GM21717 (cell line): ENCODE measurements around the gene PITPNC1.

ENCODE experiments used
- ATAC-seq: cut with Tn5 transposase; IDR thresholded peaks from one replicate; pipeline ENCODE4 v1.9.1; 2021; ENCODE audit warnings: mild to moderate bottlenecking, moderate library complexity; ENCODE audit not compliant: unreplicated experiment

The PITPNC1 gene

DNA sequence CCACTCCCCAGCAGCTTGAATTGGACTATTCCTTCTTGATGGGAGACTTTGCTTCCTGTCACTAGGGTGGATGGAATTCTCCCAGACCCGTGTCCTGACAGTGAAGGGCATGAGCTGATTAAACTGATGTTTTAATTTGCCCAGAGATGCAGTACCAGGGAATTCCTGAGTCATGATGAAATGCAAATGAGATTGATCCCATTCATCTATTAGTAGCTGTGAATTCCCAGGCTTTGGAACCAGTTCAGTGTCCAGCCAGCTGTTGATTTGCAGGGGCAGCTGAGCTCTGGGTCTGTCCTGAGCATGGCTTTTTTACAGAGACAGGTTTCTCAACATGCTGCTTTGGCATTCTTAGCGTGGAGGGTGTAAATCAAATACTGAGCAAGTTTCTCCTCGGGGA, 157.9 kb downstream of the PITPNC1 start:
- no peak for ATAC-seq

DNA sequence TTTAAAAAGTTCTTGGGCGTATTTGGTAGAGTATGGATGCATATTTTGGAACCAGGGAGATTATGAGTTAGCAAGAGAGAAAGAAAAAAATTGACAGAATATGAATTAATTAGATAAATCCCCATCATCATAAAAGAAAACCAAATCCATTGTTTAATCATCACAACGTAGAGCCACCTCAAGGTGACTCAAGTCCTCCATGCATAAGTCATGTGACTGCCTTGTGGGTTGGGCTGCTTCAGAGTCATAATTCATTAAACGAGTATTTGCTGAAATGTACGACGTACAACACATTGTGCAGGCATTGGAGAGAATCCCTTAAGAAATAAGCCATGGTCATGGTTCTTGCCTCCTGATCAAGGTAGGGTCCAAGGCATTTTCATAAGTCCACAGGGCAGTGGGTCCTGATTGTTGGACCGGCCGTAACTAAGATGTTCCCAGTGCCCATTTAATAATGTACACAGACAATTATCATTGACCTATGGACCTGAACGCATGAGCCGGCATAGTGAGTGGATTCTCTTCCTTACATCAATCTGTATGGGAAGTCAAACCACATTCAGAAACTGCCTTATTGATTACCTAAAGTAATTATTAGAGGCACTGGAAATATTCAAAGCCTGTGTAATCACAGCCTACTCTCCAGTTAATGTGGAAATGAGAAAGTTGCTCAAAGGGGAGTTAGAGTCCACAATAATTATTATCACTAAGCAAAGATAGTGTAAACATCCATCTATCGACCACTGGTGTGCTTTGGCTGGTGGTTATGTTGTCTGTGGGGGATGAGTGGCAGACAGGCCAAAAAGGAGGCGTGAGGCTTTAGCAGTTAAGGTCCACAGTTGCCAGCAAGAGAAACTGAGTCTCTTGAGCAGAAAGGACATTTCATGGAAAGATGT, 165.4 kb downstream of the PITPNC1 start:
- no peak for ATAC-seq

DNA sequence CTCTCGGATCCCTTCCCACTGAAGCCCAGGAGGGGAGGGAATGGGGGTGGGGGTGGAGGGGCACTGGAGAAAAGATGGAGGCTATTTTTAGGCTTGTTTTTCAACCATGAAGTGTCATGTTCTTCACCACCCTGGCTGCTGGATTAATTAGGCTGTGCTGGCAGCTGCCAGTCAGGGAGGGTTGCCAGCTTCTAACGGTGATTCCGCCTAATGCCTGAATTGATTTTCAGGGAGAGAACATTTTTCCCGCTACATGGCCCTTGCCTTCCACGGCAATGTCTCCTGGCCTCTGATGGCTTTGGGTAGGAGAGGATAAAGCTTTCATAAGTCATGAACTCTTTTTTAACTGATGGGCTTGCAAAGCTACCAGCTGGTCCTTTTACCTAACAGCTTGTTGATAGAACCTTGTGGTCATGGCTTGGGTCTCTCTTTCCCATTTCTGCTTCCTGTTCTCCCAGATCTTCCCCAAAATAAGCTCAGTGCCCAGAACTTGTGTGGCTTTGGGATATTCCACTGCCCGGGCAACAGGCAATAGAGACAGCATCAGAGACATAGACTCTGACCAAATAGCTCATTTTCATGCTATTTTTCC, 167.4 kb downstream of the PITPNC1 start:
- ATAC-seq: no peak

DNA sequence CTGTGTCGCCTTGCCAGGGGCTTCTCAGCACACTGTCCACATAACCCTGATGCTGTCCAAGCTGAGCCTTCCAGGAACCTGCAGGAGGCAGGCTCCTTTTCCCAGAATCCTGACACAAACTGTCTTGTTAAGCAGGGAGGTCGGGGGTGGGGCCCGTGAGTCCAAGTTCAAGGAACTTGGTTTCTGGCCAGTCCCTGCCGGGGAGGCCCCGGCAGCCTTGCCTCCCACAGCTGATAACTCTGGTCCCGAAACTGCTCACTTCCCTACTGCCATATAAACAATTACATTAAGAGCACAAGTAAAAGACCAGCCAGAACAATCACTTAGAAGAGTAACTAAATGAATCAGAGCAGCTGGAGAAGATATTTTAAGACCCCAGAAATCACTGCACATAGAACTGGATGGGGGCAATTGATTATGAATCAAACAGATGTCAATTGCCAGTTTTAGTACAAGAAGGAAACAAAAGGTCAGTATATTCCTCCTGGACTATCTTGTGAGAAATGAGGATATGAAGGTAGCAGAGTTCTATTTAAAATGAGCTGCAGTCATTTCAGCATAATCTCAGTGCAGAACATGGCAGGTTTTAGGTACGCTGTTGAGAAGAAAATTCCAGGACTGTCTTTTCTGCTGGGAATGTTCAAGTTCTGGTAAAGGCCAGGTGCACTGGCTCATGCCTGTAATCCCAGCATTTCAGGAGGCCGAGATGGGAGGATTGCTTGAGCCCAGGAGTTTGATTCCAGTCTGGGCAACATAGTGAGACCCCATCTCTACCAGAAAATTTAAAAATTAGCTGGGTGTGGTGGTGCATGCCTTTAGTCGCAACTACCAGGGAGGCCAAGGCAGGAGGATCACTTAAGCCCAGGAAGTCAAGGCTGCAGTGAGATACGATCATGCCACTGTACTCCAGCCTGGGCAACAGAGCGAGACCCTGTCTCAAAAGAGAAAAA, 169.8 kb downstream of the PITPNC1 start:
- peak; percentile 93 for ATAC-seq

DNA sequence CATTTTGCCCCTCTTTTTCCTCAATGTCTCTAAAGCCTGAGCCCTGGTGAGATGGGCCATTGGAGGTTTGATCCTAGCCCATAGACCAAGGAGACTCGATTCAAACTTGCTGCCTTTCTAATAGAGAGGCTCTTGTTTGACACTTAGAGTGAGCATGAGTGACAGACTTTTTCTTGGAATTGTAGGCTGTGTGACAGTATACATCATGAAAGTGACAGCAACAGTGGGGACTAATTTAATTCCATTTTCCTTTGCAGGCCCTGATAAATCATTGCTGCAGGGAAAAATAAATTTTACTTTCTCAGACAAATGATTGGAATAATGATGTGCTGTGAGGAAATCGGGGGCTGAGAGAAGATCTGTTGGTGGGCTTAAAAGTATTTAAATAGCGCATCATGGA, 171.6 kb downstream of the PITPNC1 start:
- ATAC-seq: no peak

DNA sequence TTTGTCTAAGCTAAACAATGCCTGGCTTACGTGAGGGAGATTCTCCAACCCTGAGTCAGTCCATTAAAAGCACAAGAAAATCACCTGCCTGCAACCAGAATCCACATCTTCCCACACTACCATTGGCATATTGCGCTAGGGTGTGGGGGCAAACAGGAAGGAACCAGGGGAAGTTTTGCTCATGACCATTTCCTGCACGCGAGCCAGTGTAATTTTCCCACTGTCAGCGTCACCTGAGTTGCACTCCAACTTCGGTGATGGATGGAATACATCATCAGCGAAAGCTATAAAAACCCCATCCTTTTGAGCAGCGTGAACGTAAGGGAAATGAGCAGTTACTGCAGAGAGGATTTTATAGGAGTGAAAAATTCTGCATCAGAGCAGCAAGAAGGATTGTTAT, 172.7 kb downstream of the PITPNC1 start:
- ATAC-seq: no peak

DNA sequence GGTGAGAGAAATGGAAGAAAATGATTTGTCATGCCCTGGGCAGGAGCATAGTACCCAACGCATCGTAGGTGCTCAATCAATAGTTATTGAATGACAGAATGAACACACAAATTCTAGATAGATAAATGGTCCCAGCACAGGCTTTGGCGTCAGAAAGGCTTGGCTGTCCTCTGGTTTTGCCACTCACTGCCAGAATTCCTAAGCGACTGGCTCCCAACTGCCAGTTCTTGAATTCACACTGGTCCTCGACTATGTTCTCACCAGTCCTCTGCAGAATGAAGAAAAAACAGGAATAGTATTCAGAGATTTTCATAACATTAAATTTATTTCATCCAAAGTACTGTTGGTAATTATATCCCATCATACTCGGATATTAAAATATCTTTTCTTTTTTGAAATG, 177.6 kb downstream of the PITPNC1 start:
- no peak for ATAC-seq

DNA sequence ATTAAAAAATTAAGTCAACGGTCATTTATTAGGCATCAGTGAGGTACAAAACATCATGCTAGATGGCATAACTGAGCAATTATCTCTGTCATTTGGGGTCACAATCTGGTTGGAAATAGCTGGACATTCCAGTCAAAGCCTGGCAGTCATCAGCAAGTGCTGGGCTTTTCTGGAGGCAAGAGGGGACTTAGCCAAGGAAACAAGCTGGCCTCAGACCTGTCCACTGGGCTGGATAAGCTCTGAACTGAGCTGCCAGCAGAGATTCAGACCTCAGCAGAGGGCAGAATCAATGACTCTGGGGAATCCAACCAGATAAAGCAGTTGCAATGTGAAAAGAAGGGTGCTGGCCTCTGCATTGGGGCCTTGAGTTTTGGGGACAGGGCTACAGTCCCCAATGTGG, 178.8 kb downstream of the PITPNC1 start:
- no peak for ATAC-seq

DNA sequence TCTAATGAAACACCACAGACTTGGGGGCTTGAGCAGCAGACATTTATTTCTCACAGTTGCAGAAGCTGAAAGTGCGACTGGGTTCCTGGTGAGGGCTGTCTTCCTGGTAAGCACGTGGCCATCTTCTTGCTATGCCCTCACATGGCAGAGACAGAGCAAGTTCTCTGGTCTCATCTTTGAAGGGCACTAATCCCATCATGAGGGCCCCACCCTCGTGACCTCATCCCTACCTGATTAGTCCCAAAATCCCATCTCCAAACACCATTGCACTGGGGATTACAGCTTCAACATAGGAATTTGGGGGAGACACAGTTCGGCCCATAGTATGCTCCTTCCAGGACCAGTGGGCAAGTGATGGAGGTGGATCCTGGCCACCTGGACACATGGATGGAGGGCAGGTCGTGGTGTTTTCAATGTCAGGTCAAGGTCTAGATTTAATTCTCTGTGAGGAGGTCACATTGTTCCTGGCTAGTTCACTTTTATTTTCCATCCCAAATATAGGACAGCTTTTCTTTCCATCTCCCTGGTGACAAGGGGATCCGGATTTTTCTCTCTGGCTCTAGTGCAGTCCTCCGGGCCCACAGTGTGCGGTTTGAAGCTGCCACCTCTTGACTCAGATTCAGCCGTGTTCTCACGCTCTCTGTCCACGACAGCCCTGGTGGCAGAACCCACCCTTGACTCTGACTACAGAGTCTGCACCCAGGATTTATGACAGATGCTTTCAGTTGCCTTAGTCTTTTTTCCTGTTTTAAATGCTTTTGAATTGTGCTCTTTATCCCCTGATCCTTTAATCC, 180.2 kb downstream of the PITPNC1 start:
- ATAC-seq: no peak

DNA sequence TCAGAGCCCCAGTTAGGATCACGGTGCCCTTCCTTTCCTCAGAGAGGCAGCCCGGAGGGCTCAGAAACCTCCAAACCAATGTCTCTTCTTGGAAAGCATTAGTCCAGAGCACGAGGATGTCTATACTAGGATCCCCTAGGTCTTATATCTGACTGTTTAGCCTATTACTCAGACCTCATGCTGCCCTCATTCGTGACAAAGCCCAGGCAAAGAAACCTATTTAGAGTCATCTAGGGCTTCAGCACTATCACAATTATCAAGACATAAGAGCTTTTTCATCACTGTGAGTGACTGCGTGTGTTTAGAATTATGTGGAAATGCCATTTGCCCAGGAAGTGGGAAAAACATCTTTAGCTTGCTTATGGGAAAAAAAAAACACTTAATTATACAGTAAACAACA, 180.8 kb downstream of the PITPNC1 start:
- no peak for ATAC-seq

DNA sequence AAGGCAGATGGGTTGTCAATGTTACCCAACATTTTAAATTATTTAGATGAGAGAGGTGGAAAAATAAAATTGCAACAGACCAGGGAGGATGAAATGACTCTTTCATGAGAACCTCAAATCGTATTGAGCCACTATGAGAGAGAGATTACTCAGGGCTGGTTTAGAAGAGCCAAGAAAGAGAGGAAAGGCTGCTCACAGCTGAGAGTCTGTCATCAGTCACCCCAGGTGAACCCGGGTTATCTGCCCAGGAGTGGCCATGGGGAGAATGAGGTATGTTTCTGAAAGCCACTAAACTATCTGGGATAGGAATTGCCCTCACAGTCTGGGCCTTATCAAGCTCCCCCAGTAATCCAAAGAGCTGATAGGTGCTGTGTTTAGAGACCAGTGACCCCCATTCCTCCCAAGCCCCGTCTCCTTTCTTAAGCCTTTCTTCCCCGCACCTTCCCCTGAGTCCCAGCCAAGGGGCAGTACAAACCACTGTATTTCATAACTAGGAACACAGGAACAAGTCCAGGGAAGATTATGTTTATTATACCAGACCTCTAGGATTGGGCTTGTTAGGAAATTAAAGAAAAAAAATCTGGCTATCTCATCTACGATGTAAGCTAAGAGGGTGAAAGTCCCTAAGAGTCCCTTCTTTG, 181.8 kb downstream of the PITPNC1 start:
- ATAC-seq: no peak

DNA sequence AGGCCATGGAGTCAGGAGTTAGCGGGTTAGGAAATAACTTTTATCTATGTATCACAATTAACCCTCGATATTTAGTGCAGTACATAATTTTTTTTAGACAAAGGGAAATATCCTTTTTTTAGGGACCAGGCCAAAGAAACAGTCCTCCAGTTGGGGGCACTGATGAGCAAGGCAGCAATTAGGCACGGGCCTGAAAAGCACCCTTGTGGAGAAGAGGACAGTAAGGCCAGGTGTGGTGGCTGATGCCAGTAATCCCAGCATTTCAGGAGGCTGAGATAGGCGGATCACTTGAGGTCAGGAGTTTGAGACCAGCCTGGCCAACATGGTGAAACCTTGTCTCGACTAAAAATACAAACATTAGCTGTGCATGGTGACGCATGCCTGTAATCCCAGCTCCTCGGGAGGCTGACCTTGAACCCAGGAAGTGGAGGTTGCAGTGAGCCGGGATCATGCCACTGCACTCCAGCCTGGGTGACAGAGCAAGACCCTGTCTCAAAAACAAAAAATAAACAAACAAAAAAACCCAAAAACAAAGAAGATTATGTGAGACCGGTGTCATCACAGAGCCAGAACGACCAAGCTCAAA, 182.4 kb downstream of the PITPNC1 start:
- ATAC-seq: no peak

DNA sequence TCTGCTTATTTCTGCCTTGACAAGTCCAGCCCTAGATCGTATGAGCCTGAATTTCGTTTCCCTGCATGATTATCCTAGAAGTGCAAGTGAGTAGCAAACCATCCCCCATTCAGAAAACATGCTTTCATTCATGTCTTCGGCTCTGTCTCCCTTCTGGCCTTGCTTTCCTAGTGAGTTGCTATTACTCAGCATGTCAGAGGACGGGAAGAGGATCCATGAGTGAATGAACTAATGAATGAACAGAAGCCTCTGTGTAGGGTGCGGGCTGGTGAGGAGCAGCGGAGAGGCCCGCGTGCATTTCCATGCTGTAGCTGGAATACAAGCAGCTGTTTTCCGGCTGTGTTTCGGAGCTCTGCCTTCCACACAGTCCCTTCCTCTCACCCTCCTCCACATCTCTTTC, 184.9 kb downstream of the PITPNC1 start:
- ATAC-seq: no peak

DNA sequence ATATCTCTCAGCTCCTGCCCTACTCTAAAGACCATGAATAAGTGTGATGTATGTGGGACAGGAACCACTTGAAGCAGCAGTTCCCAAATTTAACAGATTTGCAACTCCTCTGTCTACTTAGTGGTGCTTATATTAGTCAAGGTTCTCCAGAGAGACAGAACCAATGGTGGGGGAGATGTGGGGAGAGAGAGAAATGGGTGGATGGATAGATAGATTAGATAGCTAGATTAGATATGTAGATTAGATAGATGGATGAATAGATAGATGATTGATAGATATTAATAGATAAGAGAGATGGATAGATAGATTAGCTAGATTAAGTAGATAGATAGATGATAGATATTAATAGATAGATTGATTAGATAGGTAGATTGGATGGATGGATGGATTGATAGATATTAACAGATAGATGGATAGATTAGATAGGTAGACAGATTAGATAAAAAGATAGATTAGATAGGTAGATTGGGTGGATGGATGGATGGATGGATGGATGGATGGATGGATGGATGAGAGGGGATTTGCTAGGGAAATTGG, 186.7 kb downstream of the PITPNC1 start:
- no peak for ATAC-seq

DNA sequence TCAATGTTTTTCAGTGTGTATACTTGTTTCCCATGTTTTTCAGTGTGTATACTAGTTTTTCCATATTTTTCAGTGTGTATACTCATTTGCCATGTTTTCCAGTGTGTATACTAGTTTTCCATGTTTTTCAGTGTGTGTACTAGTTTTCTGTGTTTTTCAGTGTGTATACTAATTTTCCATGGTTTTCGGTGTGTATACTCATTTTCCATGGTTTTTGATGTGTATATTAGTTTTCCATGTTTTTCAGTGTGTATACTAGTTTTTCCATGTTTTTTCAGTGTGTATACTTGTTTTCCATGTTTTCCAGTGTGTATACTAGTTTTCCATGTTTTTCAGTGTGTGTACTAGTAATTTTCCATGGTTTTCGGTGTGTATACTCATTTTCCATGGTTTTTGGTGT, 188.0 kb downstream of the PITPNC1 start:
- ATAC-seq: no peak

DNA sequence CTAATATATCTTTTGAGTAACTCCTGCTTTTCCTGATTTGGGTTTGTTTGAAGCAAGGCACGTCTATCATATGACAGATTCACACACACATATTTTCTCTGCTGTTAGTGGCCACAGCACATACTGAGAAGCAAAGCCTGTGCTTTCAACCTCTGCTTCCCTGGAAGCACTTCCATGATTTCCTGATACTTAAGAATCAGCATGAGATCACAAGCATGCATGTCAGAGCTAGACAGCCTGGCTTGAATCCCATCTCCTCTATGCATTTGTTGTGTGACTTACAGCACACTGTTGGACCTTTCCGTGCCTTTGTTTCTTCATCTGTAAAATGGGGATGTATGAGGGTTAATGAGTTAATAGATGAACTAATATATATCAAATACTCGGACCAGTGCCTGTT, 189.6 kb downstream of the PITPNC1 start:
- no peak for ATAC-seq

DNA sequence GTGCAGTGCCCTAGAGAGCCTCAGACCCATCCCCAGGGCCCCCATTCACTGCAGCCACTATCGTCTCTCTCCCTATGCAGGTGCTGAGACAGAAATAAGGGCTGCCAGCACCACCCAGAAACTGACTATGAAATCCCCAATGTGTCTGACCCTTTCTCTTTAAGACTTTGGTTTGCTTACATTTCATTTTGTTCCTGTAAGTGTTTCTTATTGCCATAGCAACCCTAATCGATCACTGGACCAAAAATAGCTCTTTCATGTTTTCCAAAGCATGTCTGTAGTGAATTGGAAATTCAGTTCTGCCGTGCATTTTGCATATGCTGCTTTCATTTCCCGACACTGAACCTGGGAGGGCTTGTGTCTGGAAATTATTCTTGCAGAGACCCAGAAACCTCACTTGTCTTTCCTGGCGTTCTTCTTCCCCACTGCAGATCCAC, 192.0 kb downstream of the PITPNC1 start:
- ATAC-seq: no peak

DNA sequence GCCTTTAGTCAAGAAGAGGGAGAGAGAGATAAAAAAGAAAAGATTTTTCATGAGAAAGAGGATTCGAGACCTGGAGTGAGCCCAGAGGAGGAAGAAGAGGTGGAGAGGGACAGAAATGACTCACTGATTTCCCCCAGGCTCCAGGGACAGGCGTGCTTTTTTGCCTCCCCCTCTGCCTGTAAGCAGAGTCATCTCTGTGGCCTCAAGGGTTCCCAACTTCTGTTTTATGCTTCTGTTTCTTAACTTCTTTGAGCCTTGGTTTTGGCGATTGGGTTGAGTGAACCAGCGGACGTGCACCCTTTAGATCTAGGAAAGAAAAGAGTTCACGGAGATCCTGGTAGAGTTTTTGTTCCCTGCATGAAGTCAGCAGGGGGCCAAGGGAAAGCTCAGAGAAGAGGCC, 192.8 kb downstream of the PITPNC1 start:
- peak; percentile 45 for ATAC-seq

DNA sequence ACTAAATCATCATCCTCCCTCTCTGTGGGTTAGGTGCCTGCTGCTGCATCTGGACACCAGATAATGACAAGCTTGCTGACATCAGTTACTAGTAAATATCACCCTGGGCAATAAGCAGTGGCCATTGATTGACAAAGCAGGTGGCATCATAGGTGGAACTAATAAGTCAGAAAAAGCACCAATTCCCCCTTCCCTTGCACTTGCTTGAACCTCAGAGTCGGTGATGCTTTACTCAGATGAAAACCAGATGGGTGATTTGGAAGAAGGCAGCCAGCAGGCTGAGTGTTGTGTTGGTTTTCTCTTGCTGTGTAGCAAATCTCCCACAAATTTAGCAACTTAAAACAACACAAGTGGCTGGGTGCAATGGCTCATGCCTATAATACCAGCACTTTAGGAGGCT, 193.7 kb downstream of the PITPNC1 start:
- ATAC-seq: no peak
